Stimulated activated CD8-positive, alpha-beta memory T cell treated with anti-CD3 and anti-CD28 coated beads, Interleukin-7, amount 100 ng/mL, for 1 hour (primary cell): ENCODE results near the gene RAB21.
"Not testable (repeated sequence)": the region's sequence is repeated elsewhere in the genome, so short reads cannot be mapped to it uniquely, and the experiment has no call there.

Experiments used
- DNase-seq, 2 donors: peaks; one replicate each; pipeline ENCODE4 v3.0.0-alpha.2; 2020; ENCODE audit warnings: low read depth in 2 of 2

RAB21 gene

GRCh38 chr12:71795901-71796300, 41.2 kb downstream of the RAB21 start:
- no peak for DNase-seq

GRCh38 chr12:71797531-71797930, 42.9 kb downstream of the RAB21 start:
- no peak for DNase-seq

GRCh38 chr12:71799106-71799505, 44.4 kb downstream of the RAB21 start:
- DNase-seq, result no peak

- no peak for DNase-seq
Measured at GRCh38 chr12:71800177-71800576, 45.5 kb downstream of the RAB21 start.

- DNase-seq, result no peak
Measured at GRCh38 chr12:71804505-71804904, 49.8 kb downstream of the RAB21 start.

GRCh38 chr12:71810921-71811320, 56.3 kb downstream of the RAB21 start:
- DNase-seq, result no peak

- not testable (repeated sequence) for DNase-seq
Measured at GRCh38 chr12:71815242-71815641, 60.6 kb downstream of the RAB21 start.

GRCh38 chr12:71822088-71822487, 67.4 kb downstream of the RAB21 start:
- not testable (repeated sequence) for DNase-seq

- DNase-seq, result no peak
Measured at GRCh38 chr12:71828813-71829212, 74.2 kb downstream of the RAB21 start.

GRCh38 chr12:71837356-71837755, 82.7 kb downstream of the RAB21 start:
- DNase-seq, result no peak

GRCh38 chr12:71838231-71838630, 83.6 kb downstream of the RAB21 start:
- DNase-seq, result no peak

- no peak for DNase-seq
Measured at GRCh38 chr12:71838676-71839075, 84.0 kb downstream of the RAB21 start.

- no peak for DNase-seq
Measured at GRCh38 chr12:71840231-71840847, 85.7 kb downstream of the RAB21 start.

GRCh38 chr12:71846322-71846940, 91.8 kb downstream of the RAB21 start:
- no peak for DNase-seq

- no peak for DNase-seq
Measured at GRCh38 chr12:71848212-71848611, 93.5 kb downstream of the RAB21 start.

- no peak for DNase-seq
Measured at GRCh38 chr12:71849109-71849851, 94.6 kb downstream of the RAB21 start.
